Peyer's patch (tissue), 4 donors: Measurements from ENCODE around the gene LEMD2. TPM values are rescaled to one million over a fixed set of nuclear protein-coding genes. Genes with fewer than 3 reads are reported as not detected.

Source experiments
- DNase-seq, 3 donors: peaks; one replicate each; pipeline ENCODE4 v3.0.0-alpha.2; 2017 to 2019
- H3K27ac ChIP-seq, 4 donors: fragments of 200-600 bp; sonication (generic); one replicate each; pipeline ENCODE4 v1.5.1; 2016 to 2019
- H3K27me3 ChIP-seq, 2 donors: fragments of 200-600 bp; sonication (generic); one replicate each; pipeline ENCODE4 v1.5.1; 2019
- H3K36me3 ChIP-seq, 3 donors: fragments of 200-600 bp; sonication (generic); one replicate each; pipeline ENCODE4 v1.5.1; 2016 to 2019
- H3K4me1 ChIP-seq, 4 donors: fragments of 200-600 bp; sonication (generic); one replicate each; pipeline ENCODE4 v1.5.1; 2016 to 2019
- H3K4me3 ChIP-seq, 4 donors: fragments of 200-600 bp; sonication (generic); 1 replicate in 3 of 4; 2 replicates in 1 of 4; pipeline ENCODE4 v1.5.1; 2016 to 2019; ENCODE audit warnings: mild to moderate bottlenecking in 1 of 4
- H3K9me3 ChIP-seq, 4 donors: fragments of 200-600 bp; sonication (generic); one replicate each; pipeline ENCODE4 v1.5.1; 2016 to 2019; ENCODE audit warnings: mild to moderate bottlenecking in 1 of 4
- POLR2A ChIP-seq, 2 donors: fragments of 450-650 bp; IDR thresholded peaks; one replicate each; pipeline ENCODE4 v1.5.1; 2017; ENCODE audit warnings: antibody characterized with exemption in 2 of 2, mild to moderate bottlenecking in 2 of 2, moderate library complexity in 2 of 2
- total RNA-seq, 4 donors: library from RNA; depleted of rRNA; stranded (reverse); fragments of >200 nt; gene quantifications; one replicate each; pipeline ENCODE4 v1.1.0, GENCODE V29; 2016
- TF ChIP-seq, protein P1 (sequence below), 6 experiments: fragments of 450-650 bp in 4 of 6; fragments of 200-600 bp in 2 of 6; sonication (generic) in 1 of 6; IDR thresholded peaks; one replicate each; pipeline ENCODE4 v1.5.1; 2017 to 2019; ENCODE audit warnings: antibody characterized with exemption in 6 of 6, mild to moderate bottlenecking in 3 of 6, moderate library complexity in 1 of 6

Gene LEMD2
- total RNA-seq, 4 donors from 2014 or later: 53.8 to 85.3 (median 75.8) TPM

- no peaks in the 10 kb centered on the region for H3K9me3 ChIP-seq
- H3K4me1 ChIP-seq: peaks cover 0 to 9% (median 0%) of the 10 kb centered on the region in 4 donors
- TF ChIP-seq, protein P1, sequence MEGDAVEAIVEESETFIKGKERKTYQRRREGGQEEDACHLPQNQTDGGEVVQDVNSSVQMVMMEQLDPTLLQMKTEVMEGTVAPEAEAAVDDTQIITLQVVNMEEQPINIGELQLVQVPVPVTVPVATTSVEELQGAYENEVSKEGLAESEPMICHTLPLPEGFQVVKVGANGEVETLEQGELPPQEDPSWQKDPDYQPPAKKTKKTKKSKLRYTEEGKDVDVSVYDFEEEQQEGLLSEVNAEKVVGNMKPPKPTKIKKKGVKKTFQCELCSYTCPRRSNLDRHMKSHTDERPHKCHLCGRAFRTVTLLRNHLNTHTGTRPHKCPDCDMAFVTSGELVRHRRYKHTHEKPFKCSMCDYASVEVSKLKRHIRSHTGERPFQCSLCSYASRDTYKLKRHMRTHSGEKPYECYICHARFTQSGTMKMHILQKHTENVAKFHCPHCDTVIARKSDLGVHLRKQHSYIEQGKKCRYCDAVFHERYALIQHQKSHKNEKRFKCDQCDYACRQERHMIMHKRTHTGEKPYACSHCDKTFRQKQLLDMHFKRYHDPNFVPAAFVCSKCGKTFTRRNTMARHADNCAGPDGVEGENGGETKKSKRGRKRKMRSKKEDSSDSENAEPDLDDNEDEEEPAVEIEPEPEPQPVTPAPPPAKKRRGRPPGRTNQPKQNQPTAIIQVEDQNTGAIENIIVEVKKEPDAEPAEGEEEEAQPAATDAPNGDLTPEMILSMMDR (IDR thresholded peaks at IDR 0.05): no peak
- no peak for TF ChIP-seq POLR2A (IDR thresholded peaks at IDR 0.05)
- DNase-seq: no peak
- no peaks in the 10 kb centered on the region for H3K36me3 ChIP-seq
- no peaks in the 10 kb centered on the region for H3K27me3 ChIP-seq
- H3K4me3 ChIP-seq: no peak overlapping the region
- H3K27ac ChIP-seq: no peak overlapping the region
Observed at GRCh38 chr6:33797626-33798342, 8.9 kb upstream of the LEMD2 start.

DNA sequence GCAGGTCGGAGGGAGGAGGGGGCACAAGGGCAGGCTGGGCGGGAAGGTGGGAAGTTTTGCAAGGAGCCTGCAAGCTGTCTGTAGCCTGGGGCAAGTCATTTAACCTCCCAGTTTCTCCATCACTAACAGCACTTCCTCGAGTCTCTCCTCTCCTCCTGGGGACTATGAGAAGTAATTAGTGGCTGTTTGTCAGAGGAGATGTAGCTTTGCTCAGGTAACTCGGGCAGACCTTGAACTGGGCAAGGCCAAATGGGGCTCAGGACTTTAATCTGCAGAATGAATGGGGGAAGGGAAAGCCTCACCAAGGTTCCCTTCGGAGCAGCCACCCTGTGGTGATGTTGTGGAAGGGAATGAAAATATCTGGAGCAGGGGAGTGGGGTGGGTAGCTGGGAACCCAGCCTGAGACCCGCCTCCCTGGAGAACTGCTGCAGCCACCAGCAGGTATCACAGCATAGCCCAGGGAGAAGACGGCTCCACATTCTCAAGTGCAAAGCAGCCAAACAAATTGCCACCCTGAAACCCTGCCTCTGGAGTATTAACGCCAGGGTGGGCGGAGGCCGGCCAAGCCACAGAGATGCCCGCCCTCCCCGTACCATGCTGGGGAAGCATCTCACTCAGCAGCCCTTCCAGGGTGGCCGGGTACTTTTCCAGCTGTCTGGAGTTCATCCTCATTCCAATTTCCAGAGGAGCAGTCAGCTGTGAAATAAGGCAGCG, 6.1 kb upstream of the LEMD2 start:
- H3K4me3 ChIP-seq: no peak overlapping the region
- no peaks in the 10 kb centered on the region for H3K9me3 ChIP-seq
- peaks cover 0 to 9% (median 0%) of the 10 kb centered on the region in 4 donors for H3K4me1 ChIP-seq
- DNase-seq: peak in 1 of 3 donors; percentile 61
- H3K27ac ChIP-seq: peak overlapping the region in 1 of 4 donors; percentile 7
- no peak for TF ChIP-seq POLR2A (IDR thresholded peaks at IDR 0.05)
- TF ChIP-seq, protein P1 (IDR thresholded peaks at IDR 0.05): peak in 3 of 6 experiments; percentile 47 to 55 (median 49)
- H3K27me3 ChIP-seq: no peaks in the 10 kb centered on the region
- no peaks in the 10 kb centered on the region for H3K36me3 ChIP-seq

DNA sequence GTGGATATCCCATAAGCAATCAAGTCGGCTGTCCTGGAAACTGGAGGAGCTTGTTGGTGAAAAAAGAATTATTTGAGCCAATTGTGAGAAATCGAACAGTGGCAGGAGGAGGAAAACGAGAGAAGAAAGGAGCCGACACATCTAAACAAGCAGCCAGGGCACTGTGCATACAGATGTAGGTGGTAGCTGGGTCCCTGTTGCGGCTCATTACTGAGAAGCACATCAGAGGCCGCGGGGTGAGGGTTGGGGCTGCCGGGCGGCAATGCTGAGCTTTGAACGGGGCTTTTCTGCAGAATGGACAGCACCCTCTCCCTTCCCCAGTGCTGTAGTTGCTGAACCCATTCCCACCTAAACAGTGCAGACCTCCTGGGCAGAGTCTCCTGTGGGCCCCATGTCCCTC, 4.1 kb upstream of the LEMD2 start:
- DNase-seq: no peak
- Histone ChIP-seq H3K36me3 (no peaks in the 10 kb centered on the region), H3K4me1 (peaks cover 0 to 9% (median under 1%) of the 10 kb centered on the region in 4 donors), H3K27ac (no peak overlapping the region), H3K4me3 (no peak overlapping the region), H3K27me3 (no peaks in the 10 kb centered on the region), H3K9me3 (no peaks in the 10 kb centered on the region)
- TF ChIP-seq, protein P1 (IDR thresholded peaks at IDR 0.05): no peak
- no peak for TF ChIP-seq POLR2A (IDR thresholded peaks at IDR 0.05)

DNA sequence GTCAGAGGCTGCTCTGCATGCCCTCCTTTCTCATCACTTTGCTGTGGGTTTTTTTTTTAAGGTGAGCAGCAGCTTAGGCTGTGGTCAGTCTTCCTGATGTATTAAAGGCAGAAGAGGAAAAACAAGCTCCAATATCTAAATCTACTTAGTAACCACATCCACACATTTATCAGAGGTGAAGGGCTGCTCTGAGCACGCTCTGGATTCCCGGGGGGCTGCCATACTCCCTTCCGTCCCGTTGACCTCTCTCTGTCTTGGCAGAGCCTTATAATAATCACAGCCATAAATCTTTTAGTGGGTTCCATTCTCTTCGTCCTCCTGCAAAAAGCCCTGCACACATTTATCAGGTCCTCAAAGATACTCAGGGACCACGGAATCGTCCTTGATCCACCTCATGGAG, 2.7 kb upstream of the LEMD2 start:
- Histone ChIP-seq H3K4me3 (no peak overlapping the region), H3K27me3 (no peaks in the 10 kb centered on the region), H3K36me3 (no peaks in the 10 kb centered on the region), H3K9me3 (no peaks in the 10 kb centered on the region), H3K27ac (no peak overlapping the region), H3K4me1 (peaks cover 0 to 23% (median 11%) of the 10 kb centered on the region in 4 donors)
- no peak for DNase-seq
- TF ChIP-seq, protein P1 (IDR thresholded peaks at IDR 0.05): no peak
- TF ChIP-seq POLR2A (IDR thresholded peaks at IDR 0.05): no peak

GRCh38 chr6:33790910-33791309, 2.0 kb upstream of the LEMD2 start:
- peaks cover 0 to 30% (median 13%) of the 10 kb centered on the region in 4 donors for H3K4me1 ChIP-seq
- H3K27ac ChIP-seq: no peak overlapping the region
- no peak for DNase-seq
- TF ChIP-seq POLR2A (IDR thresholded peaks at IDR 0.05): no peak
- TF ChIP-seq, protein P1 (IDR thresholded peaks at IDR 0.05): no peak
- H3K27me3 ChIP-seq: no peaks in the 10 kb centered on the region
- no peaks in the 10 kb centered on the region for H3K9me3 ChIP-seq
- H3K4me3 ChIP-seq: no peak overlapping the region
- no peaks in the 10 kb centered on the region for H3K36me3 ChIP-seq
